Hepatocyte (in vitro differentiated cells): Measurements from ENCODE around the gene VMP1. TPM values are rescaled to one million over a fixed set of nuclear protein-coding genes. Genes with fewer than 3 reads are reported as not detected.

ENCODE experiments used
- DNase-seq: peaks from one replicate; pipeline ENCODE4 v3.0.0-alpha.2; 2016; ENCODE audit warnings: low spot score
- H2AFZ ChIP-seq: fragments of 200-600 bp; sonication (generic); 2 replicates; pipeline ENCODE4 v1.6.0; 2016; ENCODE audit warnings: antibody characterized with exemption, mild to moderate bottlenecking
- H3K27ac ChIP-seq: fragments of 200-600 bp; sonication (generic); 2 replicates; pipeline ENCODE4 v1.5.1; 2016; ENCODE audit warnings: mild to moderate bottlenecking
- H3K27me3 ChIP-seq: fragments of 200-600 bp; sonication (generic); 2 replicates; pipeline ENCODE4 v1.6.1; 2016
- H3K36me3 ChIP-seq: fragments of 200-600 bp; sonication (generic); replicated peaks from 2 replicates; pipeline ENCODE4 v1.5.1; 2016; ENCODE audit warnings: low read depth; ENCODE audit not compliant: insufficient read depth
- H3K4me1 ChIP-seq: fragments of 200-600 bp; sonication (generic); 2 replicates; pipeline ENCODE4 v1.5.1; 2016; ENCODE audit warnings: mild to moderate bottlenecking, moderate library complexity; ENCODE audit not compliant: insufficient read depth
- H3K4me2 ChIP-seq: fragments of 200-600 bp; sonication (generic); 2 replicates; pipeline ENCODE4 v1.6.0; 2016
- H3K4me3 ChIP-seq: fragments of 200-600 bp; sonication (generic); 2 replicates; pipeline ENCODE4 v1.5.1; 2016; ENCODE audit warnings: mild to moderate bottlenecking
- H3K79me2 ChIP-seq: fragments of 200-600 bp; sonication (generic); 2 replicates; pipeline ENCODE4 v1.6.0; 2017; ENCODE audit warnings: mild to moderate bottlenecking
- H3K9me2 ChIP-seq: fragments of 200-600 bp; sonication (generic); replicated peaks from 2 replicates; pipeline ENCODE4 v1.6.0; 2017; ENCODE audit warnings: mild to moderate bottlenecking; ENCODE audit not compliant: insufficient read depth
- H3K9me3 ChIP-seq: fragments of 200-600 bp; sonication (generic); 2 replicates; pipeline ENCODE4 v1.5.1; 2016; ENCODE audit warnings: low read depth, mild to moderate bottlenecking
- H4K20me1 ChIP-seq: fragments of 200-600 bp; sonication (generic); 2 replicates; pipeline ENCODE4 v1.6.0; 2016; ENCODE audit warnings: mild to moderate bottlenecking; ENCODE audit not compliant: insufficient read depth, poor library complexity, severe bottlenecking
- EZH2 ChIP-seq: fragments of 200-600 bp; sonication (generic); IDR thresholded peaks from 2 replicates; pipeline ENCODE4 v1.6.1; 2016; ENCODE audit warnings: antibody characterized with exemption, mild to moderate bottlenecking, borderline replicate concordance
- EZH2phosphoT487 ChIP-seq: fragments of 200-600 bp; sonication (generic); IDR thresholded peaks from one replicate; pipeline ENCODE4 v1.6.1; 2018; ENCODE audit warnings: antibody characterized with exemption, mild to moderate bottlenecking, low read depth, moderate library complexity; ENCODE audit not compliant: unreplicated experiment, severe bottlenecking
- WGBS: methylation state at CpG from one replicate; pipeline ENCODE4 v1.1.6; 2016; ENCODE audit warnings: low lambda C conversion rate; ENCODE audit errors: missing lambda C conversion rate; 5-methylcytosine and 5-hydroxymethylcytosine counted together
- polyA plus RNA-seq: library from polyadenylated mRNA; unstranded; fragments of >200 nt; fragmentation: Nextera tagmentation; extraction: Ambion mirVana; gene quantifications from 2 replicates; pipeline ENCODE4 v1.2.1, GENCODE V29; 2016
- total RNA-seq: library from RNA; depleted of rRNA; stranded (reverse); fragments of >200 nt; gene quantifications from 2 replicates; pipeline ENCODE4 v1.2.3, GENCODE V29; 2014
- TF ChIP-seq, protein P1 (sequence below): fragments of 200-600 bp; sonication (generic); IDR thresholded peaks from 2 replicates; pipeline ENCODE4 v1.5.1; 2016; ENCODE audit warnings: antibody characterized with exemption, mild to moderate bottlenecking; ENCODE audit not compliant: poor library complexity

The VMP1 gene
- total RNA-seq (466 and 479 TPM in 2 replicates), polyA plus RNA-seq (139 and 166 TPM in 2 replicates)

DNA sequence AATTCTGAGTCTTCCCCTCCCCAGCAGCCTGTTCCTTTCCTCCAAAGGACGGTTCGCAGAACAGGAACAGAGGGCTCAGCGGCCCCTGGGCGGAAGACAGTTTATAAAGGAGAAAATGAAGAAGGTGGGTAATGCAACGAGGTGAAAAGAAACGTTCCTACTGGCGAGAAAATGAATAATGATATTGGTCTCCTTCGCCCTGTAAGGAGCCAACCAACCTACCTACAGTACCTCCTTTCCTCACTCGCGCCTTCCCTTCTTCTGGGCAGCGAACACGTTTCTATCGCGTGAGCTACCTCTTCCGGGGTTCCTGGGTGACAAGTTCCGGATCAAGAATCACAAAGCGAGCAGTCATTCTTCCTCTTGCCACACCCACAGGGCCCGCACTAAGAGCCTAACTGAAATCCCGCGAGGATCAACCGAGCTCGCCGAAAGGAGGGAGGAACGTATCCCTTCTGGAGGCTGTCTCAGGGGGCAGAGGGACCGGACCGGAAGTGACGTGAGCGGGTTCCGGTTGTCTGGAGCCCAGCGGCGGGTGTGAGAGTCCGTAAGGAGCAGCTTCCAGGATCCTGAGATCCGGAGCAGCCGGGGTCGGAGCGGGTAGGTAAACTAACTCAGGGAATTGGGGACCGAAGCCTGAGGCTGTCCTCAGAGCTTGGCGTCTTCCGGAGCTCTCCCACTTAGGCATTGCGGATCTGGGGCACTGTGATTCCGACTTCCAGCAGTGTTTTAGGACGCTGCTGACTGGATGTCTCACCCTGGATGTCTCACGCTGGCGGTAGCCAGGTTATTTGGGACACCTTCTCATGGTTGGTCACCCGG is at the start of gene VMP1, which contains the start of gene PTRH2:
Gene VMP1 (plus strand): TSS at position 506 of the 822 bp plus-strand sequence. CDS start 23,793 bp downstream, outside the sequence.
Gene PTRH2 (minus strand): TSS at position 282 of the 822 bp plus-strand sequence. CDS start 9,452 bp downstream, outside the sequence.
- Histone ChIP-seq H3K9me2 (no peaks in the 10 kb centered on the region), H2AFZ (peak within 1 kb of the TSS; percentile 43), H3K27ac (peak within 1 kb of the TSS; percentile 93), H3K27me3 (no peaks in the 10 kb centered on the region), H3K9me3 (no peaks in the 10 kb centered on the region), H3K4me3 (peak within 1 kb of the TSS; percentile 70), H4K20me1 (peaks cover 16% of the 10 kb centered on the region), H3K4me2 (peak within 1 kb of the TSS; percentile 91), H3K36me3 (no peaks in the 10 kb centered on the region), H3K79me2 (peaks cover 91% of the 10 kb centered on the region), H3K4me1 (peaks cover 11% of the 10 kb centered on the region)
- peak; percentile 100 for DNase-seq
- under 1% methylated on average over 45 of the region's 45 CpGs for WGBS
- TF ChIP-seq EZH2 = no peak
- TF ChIP-seq EZH2phosphoT487 = no peak
- TF ChIP-seq, protein P1, sequence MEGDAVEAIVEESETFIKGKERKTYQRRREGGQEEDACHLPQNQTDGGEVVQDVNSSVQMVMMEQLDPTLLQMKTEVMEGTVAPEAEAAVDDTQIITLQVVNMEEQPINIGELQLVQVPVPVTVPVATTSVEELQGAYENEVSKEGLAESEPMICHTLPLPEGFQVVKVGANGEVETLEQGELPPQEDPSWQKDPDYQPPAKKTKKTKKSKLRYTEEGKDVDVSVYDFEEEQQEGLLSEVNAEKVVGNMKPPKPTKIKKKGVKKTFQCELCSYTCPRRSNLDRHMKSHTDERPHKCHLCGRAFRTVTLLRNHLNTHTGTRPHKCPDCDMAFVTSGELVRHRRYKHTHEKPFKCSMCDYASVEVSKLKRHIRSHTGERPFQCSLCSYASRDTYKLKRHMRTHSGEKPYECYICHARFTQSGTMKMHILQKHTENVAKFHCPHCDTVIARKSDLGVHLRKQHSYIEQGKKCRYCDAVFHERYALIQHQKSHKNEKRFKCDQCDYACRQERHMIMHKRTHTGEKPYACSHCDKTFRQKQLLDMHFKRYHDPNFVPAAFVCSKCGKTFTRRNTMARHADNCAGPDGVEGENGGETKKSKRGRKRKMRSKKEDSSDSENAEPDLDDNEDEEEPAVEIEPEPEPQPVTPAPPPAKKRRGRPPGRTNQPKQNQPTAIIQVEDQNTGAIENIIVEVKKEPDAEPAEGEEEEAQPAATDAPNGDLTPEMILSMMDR = no peak

DNA sequence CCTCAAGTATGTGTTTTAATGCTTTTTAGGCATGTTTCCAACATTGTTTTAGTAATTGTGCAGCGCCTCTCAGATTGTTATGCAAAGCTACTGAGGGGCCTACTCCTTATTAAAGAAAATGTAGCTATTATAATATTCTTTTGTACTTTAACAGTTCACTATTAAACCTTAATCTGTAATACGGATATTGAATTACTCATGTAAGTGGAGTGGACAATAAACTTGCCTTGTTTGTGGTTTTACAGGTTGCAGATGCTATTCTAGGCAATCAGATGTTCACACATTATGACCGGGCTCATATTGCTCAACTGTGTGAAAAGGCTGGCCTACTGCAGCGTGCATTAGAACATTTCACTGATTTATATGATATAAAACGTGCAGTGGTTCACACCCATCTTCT is 41.2 kb upstream of the VMP1 start:
- Histone ChIP-seq H3K4me1 (peaks cover 8% of the 10 kb centered on the region), H3K27me3 (no peaks in the 10 kb centered on the region), H3K36me3 (peaks cover 11% of the 10 kb centered on the region), H3K9me2 (no peaks in the 10 kb centered on the region), H2AFZ (no peak overlapping the region), H3K9me3 (no peaks in the 10 kb centered on the region), H3K79me2 (peaks cover 46% of the 10 kb centered on the region), H3K27ac (no peak overlapping the region), H4K20me1 (peaks cover 14% of the 10 kb centered on the region), H3K4me2 (no peak overlapping the region), H3K4me3 (no peak overlapping the region)
- 92% methylated on average over 5 of the region's 5 CpGs for WGBS
- DNase-seq = no peak
- TF ChIP-seq, protein P1 = no peak
- TF ChIP-seq EZH2 (no peak), EZH2phosphoT487 (no peak)

DNA sequence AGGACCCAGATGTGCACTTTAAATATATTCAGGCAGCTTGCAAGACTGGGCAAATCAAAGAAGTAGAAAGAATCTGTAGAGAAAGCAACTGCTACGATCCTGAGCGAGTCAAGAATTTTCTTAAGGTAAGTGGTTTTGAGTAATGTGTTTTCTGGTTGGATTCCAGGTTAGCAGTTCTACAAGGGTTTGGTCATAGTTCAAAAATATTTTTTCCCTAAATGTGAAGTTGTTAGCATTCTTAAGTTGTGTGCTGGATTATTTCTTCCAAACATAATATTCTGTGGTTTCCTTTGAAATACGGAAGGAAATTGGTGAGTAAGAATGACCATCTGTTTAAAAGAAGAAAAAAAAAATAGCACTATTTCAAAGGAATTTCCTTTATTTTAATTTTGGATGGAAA is 38.6 kb upstream of the VMP1 start:
- WGBS = 69% methylated on average over 3 of the region's 3 CpGs
- H3K4me2 ChIP-seq = no peak overlapping the region
- peaks cover 11% of the 10 kb centered on the region for H3K36me3 ChIP-seq
- H3K27ac ChIP-seq = peak overlapping the region; percentile 3
- H3K9me3 ChIP-seq = no peaks in the 10 kb centered on the region
- H4K20me1 ChIP-seq = peaks cover 14% of the 10 kb centered on the region
- no peaks in the 10 kb centered on the region for H3K9me2 ChIP-seq
- peaks cover 8% of the 10 kb centered on the region for H3K4me1 ChIP-seq
- H3K79me2 ChIP-seq = peaks cover 47% of the 10 kb centered on the region
- H3K4me3 ChIP-seq = no peak overlapping the region
- H2AFZ ChIP-seq = no peak overlapping the region
- H3K27me3 ChIP-seq = no peaks in the 10 kb centered on the region
- TF ChIP-seq EZH2 = no peak
- TF ChIP-seq, protein P1 = no peak
- no peak for TF ChIP-seq EZH2phosphoT487
- no peak for DNase-seq
